HEK293 (cell line): ENCODE data around the gene TLE3.

Experiments used
- CTCF ChIA-PET: fragments of 350-600 bp; formaldehyde crosslinking; extraction: SDS; loops from one replicate; lab custom pipeline; 2021; ENCODE audit warnings: antibody characterized with exemption; lab: Yijun Ruan, JAX
- POLR2A ChIA-PET: fragments of 300-600 bp; formaldehyde crosslinking; extraction: SDS; loops from one replicate; lab custom pipeline; 2020; ENCODE audit warnings: antibody characterized with exemption, inconsistent platforms; lab: Yijun Ruan, JAX
- H3K27ac ChIP-seq: fragments of 200-500 bp; sonication (Bioruptor generic); 2 replicates; pipeline ENCODE4 v1.5.1; 2014; ENCODE audit warnings: low read depth, low read length, control low read depth, inconsistent platforms; ENCODE audit errors: extremely low read depth
- H3K36me3 ChIP-seq, 2 experiments: fragments of 200-500 bp in 1 of 2; sonication (Bioruptor generic) in 1 of 2; 1 replicate in 1 of 2; 2 replicates in 1 of 2; pipeline ENCODE4 v1.5.1; 2014 to 2017; ENCODE audit warnings: inconsistent platforms in 2 of 2, low read length in 2 of 2; ENCODE audit not compliant: control insufficient read depth in 2 of 2, insufficient read depth in 1 of 2
- H3K4me1 ChIP-seq: fragments of 200-500 bp; sonication (Bioruptor generic); 2 replicates; pipeline ENCODE4 v1.5.1; 2014; ENCODE audit warnings: mild to moderate bottlenecking, low read length, inconsistent platforms; ENCODE audit not compliant: control insufficient read depth, insufficient read depth
- H3K4me3 ChIP-seq: 2 replicates; pipeline ENCODE4 v1.5.1; 2011; ENCODE audit warnings: low read depth, mild to moderate bottlenecking, control low read depth, low read length, moderate library complexity
- H3K9me3 ChIP-seq: fragments of 200-500 bp; sonication (Bioruptor generic); 2 replicates; pipeline ENCODE4 v1.5.1; 2014; ENCODE audit warnings: low read depth, low read length, inconsistent platforms; ENCODE audit not compliant: control insufficient read depth, insufficient read depth
- GLI2 ChIP-seq: fragments of 450-650 bp; formaldehyde crosslinking; IDR thresholded peaks from 2 replicates; pipeline ENCODE4; 2017; ENCODE audit warnings: missing biosample characterization, missing genetic modification characterization, low read depth, borderline replicate concordance
- IKZF3 ChIP-seq: fragments of 450-650 bp; IDR thresholded peaks from 2 replicates; pipeline ENCODE4 v1.5.0; 2018; ENCODE audit warnings: missing biosample characterization, mild to moderate bottlenecking, missing genetic modification characterization, moderate library complexity
- SCRT1 ChIP-seq: fragments of 450-650 bp; formaldehyde crosslinking; IDR thresholded peaks from 2 replicates; pipeline ENCODE4 v1.5.1; 2016; ENCODE audit warnings: missing biosample characterization, missing genetic modification characterization, borderline replicate concordance
- SP2 ChIP-seq: fragments of 450-650 bp; formaldehyde crosslinking; IDR thresholded peaks from 2 replicates; pipeline ENCODE4 v1.5.1; 2016; ENCODE audit warnings: missing biosample characterization, missing genetic modification characterization
- YY2 ChIP-seq: fragments of 450-650 bp; formaldehyde crosslinking; IDR thresholded peaks from 2 replicates; pipeline ENCODE4 v1.5.1; 2016; ENCODE audit warnings: missing biosample characterization, missing genetic modification characterization
- ZNF10 ChIP-seq: fragments of 450-650 bp; formaldehyde crosslinking; IDR thresholded peaks from 2 replicates; pipeline ENCODE4 v1.5.1; 2017; ENCODE audit warnings: missing biosample characterization, missing genetic modification characterization
- ZNF133 ChIP-seq: fragments of 450-650 bp; formaldehyde crosslinking; IDR thresholded peaks from 2 replicates; pipeline ENCODE4 v1.5.1; 2016; ENCODE audit warnings: missing biosample characterization, missing genetic modification characterization
- ZNF157 ChIP-seq: fragments of 450-650 bp; formaldehyde crosslinking; IDR thresholded peaks from 2 replicates; pipeline ENCODE4 v1.5.1; 2016; ENCODE audit warnings: missing biosample characterization, missing genetic modification characterization
- ZNF214 ChIP-seq: fragments of 450-650 bp; formaldehyde crosslinking; IDR thresholded peaks from 2 replicates; pipeline ENCODE4 v1.5.1; 2017; ENCODE audit warnings: missing biosample characterization, mild to moderate bottlenecking, missing genetic modification characterization, borderline replicate concordance
- ZNF24 ChIP-seq: fragments of 450-650 bp; formaldehyde crosslinking; IDR thresholded peaks from 2 replicates; pipeline ENCODE4 v1.5.1; 2016; ENCODE audit warnings: missing biosample characterization, missing genetic modification characterization
- ZNF391 ChIP-seq: fragments of 450-650 bp; formaldehyde crosslinking; IDR thresholded peaks from 2 replicates; pipeline ENCODE4 v1.5.1; 2016; ENCODE audit warnings: low read depth, missing biosample characterization, missing genetic modification characterization, borderline replicate concordance
- ZNF544 ChIP-seq: fragments of 450-650 bp; formaldehyde crosslinking; IDR thresholded peaks from 2 replicates; pipeline ENCODE4 v1.5.0; 2017; ENCODE audit warnings: missing biosample characterization, missing genetic modification characterization
- ZNF660 ChIP-seq: fragments of 450-650 bp; IDR thresholded peaks from 2 replicates; pipeline ENCODE4 v1.5.1; 2018; ENCODE audit warnings: missing biosample characterization, mild to moderate bottlenecking, missing genetic modification characterization
- ZNF677 ChIP-seq: fragments of 450-650 bp; IDR thresholded peaks from 2 replicates; pipeline ENCODE4 v1.5.0; 2018; ENCODE audit warnings: missing biosample characterization, mild to moderate bottlenecking, missing genetic modification characterization, moderate library complexity
- TF ChIP-seq, protein P1 (sequence below): fragments of 450-650 bp; formaldehyde crosslinking; IDR thresholded peaks from 2 replicates; pipeline ENCODE4; 2016; ENCODE audit warnings: missing biosample characterization, missing genetic modification characterization
- TF ChIP-seq, protein P2 (sequence below): fragments of 450-650 bp; formaldehyde crosslinking; IDR thresholded peaks from 2 replicates; pipeline ENCODE4 v1.5.1; 2016; ENCODE audit warnings: missing biosample characterization, missing genetic modification characterization, borderline replicate concordance
- TF ChIP-seq, protein P3 (sequence below): IDR thresholded peaks from 2 replicates; pipeline ENCODE4 v1.6.1; 2011; ENCODE audit warnings: mild to moderate bottlenecking, low read depth, low read length, borderline replicate concordance
- TF ChIP-seq, protein P4 (sequence below): fragments of 450-650 bp; formaldehyde crosslinking; conservative IDR thresholded peaks from 2 replicates; pipeline ENCODE4 v1.5.1; 2016; ENCODE audit warnings: low read depth, missing biosample characterization, missing genetic modification characterization
- TF ChIP-seq, protein P5 (sequence below): fragments of 450-650 bp; IDR thresholded peaks from 2 replicates; pipeline ENCODE4 v1.5.1; 2018; ENCODE audit warnings: missing biosample characterization, mild to moderate bottlenecking, missing genetic modification characterization

Gene TLE3

DNA sequence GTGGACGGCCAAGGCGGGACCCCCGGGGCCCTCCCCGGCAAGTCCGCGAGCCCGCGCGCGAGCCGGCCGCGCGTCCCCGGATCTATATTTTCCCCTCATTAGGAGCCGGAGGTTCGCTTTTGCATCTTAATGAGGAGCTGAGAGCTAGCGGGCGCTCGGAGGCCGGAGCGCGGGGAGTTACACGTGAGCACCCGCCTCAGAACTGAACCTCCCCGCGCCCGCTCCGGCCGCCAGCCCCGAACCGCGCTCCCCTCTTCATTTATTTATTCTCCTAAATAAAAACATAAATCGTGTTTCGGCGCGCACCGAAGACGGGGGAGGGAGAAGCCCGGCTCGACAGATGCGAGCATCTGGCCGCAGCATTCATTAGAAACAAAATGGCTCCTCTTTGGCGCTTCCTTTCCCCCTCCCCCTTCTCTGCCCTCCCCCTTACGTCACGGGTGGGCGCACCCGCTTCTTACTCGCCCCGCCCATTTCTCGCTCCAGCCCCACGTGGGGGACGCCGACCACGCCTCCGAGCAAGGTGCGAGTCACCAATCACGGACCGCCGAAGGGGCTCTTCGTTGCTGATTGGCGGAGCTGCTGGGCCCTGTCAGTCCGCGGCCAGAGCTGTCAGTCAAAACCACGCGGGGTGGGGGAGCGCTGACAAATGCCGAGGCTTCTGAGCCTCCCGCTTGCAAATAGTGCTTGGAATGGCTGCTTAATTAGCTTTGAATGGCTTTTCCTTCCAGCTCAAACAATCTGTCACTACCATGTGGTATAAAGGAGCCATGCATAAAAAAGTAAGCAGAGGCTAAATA lies 1.6 kb upstream of the TLE3 start (continued):
- TF ChIP-seq, protein P1, sequence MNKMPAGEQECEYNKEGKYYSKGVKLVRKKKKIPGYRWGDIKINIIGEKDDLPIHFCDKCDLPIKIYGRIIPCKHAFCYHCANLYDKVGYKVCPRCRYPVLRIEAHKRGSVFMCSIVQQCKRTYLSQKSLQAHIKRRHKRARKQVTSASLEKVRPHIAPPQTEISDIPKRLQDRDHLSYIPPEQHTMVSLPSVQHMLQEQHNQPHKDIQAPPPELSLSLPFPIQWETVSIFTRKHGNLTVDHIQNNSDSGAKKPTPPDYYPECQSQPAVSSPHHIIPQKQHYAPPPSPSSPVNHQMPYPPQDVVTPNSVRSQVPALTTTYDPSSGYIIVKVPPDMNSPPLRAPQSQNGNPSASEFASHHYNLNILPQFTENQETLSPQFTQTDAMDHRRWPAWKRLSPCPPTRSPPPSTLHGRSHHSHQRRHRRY (tag by site-specific recombination): no peak
- TF ChIP-seq ZNF391 (no peak), ZNF157 (tag by site-specific recombination) (no peak), SP2 (tag by site-specific recombination) (peak; percentile 99), ZNF24 (tag by site-specific recombination) (peak; percentile 69), ZNF10 (peak; percentile 76; the same call in 1 of the 2 replicates), IKZF3 (tag by site-specific recombination) (peak; percentile 98), ZNF677 (peak; percentile 43; the same call in 1 of the 2 replicates)
- TF ChIP-seq, all 188 proteins: peak for 68

DNA sequence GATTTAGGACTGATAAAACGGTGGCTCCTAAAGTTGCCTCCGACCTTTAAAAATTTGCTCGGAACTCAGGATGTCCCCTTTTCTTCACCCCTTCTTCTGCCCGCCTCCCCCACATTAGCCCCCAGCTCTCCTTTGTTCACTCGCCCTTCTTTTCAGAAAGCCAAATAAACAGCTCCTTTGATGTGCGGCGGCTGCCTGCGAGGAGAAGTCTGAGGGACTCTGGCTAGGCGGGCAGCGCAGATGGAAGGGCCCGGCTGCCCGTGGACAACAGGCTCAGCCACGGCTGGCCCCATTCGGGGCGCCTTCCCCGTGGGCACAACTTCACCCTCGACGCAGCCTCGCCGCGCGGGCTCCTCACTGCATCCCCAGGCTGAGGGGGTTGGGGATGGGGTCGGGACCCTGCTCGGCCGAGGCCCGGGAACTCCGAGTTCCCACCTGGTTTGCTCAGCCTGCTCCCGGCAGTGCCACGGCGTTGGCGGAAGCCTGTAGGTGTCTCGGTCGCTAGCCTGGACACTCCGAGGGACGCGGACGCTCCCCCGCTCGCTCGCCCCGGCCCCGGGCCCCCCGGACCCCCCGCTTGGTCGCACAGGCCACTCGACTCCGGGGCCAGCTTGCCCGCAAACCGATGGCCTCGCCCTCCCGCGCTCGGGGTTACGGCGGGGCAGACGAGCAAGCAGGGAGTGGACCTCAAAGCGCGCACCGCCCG lies 897 bp upstream of the TLE3 start:
- CTCF ChIA-PET: interaction anchor here (0.6 to 2.0 kb wide), 10 partner anchors 75 to 410 kb away, joined by 3 to 5 read pairs (median 3); no protein-coding TSS in a partner anchor
- Histone ChIP-seq H3K36me3 (peaks cover 7 to 20% of the 10 kb centered on the region in 2 experiments; a peak in 2 of 3 replicates), H3K9me3 (no peaks in the 10 kb centered on the region), H3K4me3 (peak overlapping the region; percentile 52), H3K4me1 (peaks cover 26% of the 10 kb centered on the region), H3K27ac (peak overlapping the region; percentile 99)
- POLR2A ChIA-PET: interaction anchor here (0.6 to 7.0 kb wide), 38 partner anchors 13 to 646 kb away, joined by 3 to 134 read pairs (median 4); partner anchors contain the start of gene RPLP1
- TF ChIP-seq ZNF544 (tag by site-specific recombination) (no peak), YY2 (tag by site-specific recombination) (no peak), ZNF660 (tag by site-specific recombination) (no peak), GLI2 (tag by site-specific recombination) (no peak; the same call in 1 of the 2 replicates), ZNF133 (tag by site-specific recombination) (no peak), SCRT1 (tag by site-specific recombination) (peak; percentile 65; the same call in 1 of the 2 replicates), ZNF214 (no peak)
- TF ChIP-seq, protein P2, sequence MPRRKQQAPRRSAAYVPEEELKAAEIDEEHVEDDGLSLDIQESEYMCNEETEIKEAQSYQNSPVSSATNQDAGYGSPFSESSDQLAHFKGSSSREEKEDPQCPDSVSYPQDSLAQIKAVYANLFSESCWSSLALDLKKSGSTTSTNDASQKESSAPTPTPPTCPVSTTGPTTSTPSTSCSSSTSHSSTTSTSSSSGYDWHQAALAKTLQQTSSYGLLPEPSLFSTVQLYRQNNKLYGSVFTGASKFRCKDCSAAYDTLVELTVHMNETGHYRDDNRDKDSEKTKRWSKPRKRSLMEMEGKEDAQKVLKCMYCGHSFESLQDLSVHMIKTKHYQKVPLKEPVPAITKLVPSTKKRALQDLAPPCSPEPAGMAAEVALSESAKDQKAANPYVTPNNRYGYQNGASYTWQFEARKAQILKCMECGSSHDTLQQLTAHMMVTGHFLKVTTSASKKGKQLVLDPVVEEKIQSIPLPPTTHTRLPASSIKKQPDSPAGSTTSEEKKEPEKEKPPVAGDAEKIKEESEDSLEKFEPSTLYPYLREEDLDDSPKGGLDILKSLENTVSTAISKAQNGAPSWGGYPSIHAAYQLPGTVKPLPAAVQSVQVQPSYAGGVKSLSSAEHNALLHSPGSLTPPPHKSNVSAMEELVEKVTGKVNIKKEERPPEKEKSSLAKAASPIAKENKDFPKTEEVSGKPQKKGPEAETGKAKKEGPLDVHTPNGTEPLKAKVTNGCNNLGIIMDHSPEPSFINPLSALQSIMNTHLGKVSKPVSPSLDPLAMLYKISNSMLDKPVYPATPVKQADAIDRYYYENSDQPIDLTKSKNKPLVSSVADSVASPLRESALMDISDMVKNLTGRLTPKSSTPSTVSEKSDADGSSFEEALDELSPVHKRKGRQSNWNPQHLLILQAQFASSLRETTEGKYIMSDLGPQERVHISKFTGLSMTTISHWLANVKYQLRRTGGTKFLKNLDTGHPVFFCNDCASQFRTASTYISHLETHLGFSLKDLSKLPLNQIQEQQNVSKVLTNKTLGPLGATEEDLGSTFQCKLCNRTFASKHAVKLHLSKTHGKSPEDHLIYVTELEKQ (tag by site-specific recombination): peak; percentile 73; the same call in 1 of the 2 replicates
- TF ChIP-seq, protein P3, sequence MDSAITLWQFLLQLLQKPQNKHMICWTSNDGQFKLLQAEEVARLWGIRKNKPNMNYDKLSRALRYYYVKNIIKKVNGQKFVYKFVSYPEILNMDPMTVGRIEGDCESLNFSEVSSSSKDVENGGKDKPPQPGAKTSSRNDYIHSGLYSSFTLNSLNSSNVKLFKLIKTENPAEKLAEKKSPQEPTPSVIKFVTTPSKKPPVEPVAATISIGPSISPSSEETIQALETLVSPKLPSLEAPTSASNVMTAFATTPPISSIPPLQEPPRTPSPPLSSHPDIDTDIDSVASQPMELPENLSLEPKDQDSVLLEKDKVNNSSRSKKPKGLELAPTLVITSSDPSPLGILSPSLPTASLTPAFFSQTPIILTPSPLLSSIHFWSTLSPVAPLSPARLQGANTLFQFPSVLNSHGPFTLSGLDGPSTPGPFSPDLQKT: no peak
- TF ChIP-seq, protein P1 (tag by site-specific recombination): no peak
- TF ChIP-seq, protein P4, sequence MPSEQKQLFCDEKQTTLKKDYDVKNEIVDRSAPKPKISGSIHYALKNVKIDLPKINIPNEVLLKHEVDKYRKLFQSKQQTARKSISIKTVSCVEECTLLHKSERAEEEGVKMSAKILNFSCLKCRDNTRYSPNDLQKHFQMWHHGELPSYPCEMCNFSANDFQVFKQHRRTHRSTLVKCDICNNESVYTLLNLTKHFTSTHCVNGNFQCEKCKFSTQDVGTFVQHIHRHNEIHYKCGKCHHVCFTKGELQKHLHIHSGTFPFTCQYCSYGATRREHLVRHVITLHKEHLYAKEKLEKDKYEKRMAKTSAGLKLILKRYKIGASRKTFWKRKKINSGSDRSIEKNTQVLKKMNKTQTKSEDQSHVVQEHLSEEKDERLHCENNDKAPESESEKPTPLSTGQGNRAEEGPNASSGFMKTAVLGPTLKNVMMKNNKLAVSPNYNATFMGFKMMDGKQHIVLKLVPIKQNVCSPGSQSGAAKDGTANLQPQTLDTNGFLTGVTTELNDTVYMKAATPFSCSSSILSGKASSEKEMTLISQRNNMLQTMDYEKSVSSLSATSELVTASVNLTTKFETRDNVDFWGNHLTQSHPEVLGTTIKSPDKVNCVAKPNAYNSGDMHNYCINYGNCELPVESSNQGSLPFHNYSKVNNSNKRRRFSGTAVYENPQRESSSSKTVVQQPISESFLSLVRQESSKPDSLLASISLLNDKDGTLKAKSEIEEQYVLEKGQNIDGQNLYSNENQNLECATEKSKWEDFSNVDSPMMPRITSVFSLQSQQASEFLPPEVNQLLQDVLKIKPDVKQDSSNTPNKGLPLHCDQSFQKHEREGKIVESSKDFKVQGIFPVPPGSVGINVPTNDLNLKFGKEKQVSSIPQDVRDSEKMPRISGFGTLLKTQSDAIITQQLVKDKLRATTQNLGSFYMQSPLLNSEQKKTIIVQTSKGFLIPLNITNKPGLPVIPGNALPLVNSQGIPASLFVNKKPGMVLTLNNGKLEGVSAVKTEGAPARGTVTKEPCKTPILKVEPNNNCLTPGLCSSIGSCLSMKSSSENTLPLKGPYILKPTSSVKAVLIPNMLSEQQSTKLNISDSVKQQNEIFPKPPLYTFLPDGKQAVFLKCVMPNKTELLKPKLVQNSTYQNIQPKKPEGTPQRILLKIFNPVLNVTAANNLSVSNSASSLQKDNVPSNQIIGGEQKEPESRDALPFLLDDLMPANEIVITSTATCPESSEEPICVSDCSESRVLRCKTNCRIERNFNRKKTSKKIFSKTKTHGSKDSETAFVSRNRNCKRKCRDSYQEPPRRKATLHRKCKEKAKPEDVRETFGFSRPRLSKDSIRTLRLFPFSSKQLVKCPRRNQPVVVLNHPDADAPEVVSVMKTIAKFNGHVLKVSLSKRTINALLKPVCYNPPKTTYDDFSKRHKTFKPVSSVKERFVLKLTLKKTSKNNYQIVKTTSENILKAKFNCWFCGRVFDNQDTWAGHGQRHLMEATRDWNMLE: no peak
- TF ChIP-seq, protein P5, sequence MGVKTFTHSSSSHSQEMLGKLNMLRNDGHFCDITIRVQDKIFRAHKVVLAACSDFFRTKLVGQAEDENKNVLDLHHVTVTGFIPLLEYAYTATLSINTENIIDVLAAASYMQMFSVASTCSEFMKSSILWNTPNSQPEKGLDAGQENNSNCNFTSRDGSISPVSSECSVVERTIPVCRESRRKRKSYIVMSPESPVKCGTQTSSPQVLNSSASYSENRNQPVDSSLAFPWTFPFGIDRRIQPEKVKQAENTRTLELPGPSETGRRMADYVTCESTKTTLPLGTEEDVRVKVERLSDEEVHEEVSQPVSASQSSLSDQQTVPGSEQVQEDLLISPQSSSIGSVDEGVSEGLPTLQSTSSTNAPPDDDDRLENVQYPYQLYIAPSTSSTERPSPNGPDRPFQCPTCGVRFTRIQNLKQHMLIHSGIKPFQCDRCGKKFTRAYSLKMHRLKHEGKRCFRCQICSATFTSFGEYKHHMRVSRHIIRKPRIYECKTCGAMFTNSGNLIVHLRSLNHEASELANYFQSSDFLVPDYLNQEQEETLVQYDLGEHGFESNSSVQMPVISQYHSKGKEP (tag by site-specific recombination): no peak
